Suppressor macrophage (primary cell): Measurements from ENCODE around the gene MT1M.

ENCODE experiments used
- DNase-seq, 4 experiments: peaks; one replicate each; pipeline ENCODE4 v3.0.0-alpha.2; 2020 to 2022

MT1M gene

DNA sequence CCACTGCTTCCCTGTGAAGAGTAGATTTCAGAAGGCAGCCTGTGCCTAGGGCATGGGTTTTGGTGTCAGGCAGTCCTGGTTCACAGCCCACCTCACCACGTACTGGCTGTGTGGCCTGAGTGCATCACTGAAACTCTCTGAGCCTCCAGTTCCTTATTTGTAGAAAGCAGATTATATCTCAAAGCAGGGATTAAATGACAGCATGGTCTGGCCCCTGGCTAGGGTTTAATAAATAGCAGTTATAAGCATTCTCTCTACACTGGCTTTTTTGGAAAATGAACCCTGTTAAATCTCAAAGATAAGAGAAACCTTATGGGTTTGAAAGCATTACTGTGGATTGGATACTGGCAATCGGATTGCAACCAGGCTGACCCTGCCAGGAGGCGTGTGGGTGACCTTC, 2.9 kb upstream of the MT1M start:
- peak in 1 of 4 experiments; percentile 22 for DNase-seq

DNA sequence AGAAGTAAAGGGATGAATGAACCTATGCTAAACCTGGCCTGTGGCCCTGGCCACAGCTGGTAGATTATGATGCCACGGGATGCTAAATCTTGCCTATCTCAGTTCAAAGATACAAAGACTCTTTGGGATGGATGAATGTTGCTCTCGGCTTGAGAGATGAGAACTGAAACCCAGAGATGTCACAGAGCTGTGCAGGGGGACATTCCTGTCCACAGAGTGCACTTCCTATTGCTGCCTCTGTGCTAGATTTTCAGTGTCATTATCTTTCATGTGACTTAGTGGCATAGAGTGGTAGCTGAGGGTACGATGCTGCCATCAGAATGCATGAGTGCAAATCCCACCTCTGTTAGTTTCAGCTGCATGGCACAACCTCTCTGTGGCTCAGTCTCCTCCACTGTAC, 2.3 kb upstream of the MT1M start:
- peak in 2 of 4 experiments; percentile 21 to 39 for DNase-seq

DNA sequence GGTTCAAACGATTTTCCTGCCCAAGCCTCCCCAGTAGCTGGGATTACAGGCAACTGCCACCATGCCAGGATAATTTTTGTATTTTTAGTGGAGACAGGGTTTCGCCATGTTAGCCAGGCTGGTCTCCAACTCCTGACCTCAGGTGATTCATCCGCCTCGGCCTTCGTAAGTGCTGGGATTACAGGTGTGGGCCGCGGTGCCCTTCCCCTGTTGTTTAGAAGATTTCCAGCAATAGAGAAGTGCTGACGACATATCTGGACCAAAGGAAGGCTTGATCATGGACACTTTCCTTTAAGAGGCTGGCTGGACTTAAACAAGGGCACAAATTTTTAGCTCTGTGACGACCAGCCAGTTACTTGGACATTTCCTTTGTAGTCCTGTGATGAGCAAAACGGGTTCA, 1.3 kb upstream of the MT1M start:
- no peak for DNase-seq

DNA sequence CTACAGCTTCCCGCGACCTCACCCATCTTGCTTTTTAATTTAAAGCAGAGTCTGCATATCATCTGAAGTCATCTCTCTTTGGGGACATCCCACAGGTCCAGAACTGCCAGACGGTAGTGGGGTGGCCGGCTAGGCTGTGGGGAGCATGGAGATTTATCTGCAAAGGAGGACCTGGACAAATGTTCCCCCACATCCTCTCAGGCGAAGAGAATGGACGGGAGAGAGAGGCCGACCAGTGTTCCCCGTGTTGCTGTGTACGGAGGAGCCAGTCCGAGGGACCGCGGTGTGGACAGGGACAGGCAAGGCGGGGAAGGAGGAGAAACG, 665 bp upstream of the MT1M start:
- DNase-seq: peak in 1 of 4 experiments; percentile 32

DNA sequence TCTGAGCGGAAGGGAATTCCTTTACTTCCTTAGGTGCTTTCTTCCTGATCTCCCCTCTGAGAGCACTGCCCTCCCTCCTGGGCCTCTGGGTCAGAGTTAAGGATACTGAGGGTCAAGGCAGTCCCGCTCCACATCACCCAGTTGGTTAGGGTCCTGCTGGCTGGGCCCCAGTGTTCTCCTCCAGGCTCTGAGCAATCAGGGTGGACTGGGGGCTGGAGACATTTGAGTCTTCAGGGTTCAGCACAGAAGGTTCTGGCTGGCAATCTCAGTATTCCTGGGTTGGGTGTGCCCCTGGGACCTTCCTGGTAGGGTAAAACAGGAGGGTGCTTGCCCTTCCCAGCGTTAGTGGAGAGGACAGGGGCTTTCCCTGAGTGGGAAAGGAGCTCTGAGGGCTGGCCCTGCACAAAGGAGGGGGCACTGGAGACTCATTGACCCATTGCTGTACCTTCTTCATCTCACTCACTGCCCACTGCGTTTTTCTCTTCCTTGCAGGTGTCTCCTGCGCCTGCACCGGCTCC, 448 bp downstream of the MT1M start:
- no peak for DNase-seq

DNA sequence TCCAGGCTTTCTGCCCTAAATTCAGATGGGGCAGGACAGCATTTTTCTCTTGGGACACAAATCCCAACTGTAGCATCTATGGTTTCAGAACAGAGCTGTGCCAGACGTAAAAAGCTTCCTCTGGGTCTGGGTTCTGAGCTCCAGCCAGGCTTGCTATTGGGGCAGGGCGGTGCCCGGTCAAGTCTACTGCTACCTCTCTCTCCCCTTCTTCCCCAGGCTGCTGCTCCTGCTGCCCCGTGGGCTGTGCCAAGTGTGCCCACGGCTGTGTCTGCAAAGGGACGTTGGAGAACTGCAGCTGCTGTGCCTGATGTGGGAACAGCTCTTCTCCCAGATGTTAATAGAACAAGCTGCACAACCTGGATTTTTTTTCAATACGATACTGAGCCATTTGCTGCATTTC, 1.1 kb downstream of the MT1M start:
- no peak for DNase-seq

DNA sequence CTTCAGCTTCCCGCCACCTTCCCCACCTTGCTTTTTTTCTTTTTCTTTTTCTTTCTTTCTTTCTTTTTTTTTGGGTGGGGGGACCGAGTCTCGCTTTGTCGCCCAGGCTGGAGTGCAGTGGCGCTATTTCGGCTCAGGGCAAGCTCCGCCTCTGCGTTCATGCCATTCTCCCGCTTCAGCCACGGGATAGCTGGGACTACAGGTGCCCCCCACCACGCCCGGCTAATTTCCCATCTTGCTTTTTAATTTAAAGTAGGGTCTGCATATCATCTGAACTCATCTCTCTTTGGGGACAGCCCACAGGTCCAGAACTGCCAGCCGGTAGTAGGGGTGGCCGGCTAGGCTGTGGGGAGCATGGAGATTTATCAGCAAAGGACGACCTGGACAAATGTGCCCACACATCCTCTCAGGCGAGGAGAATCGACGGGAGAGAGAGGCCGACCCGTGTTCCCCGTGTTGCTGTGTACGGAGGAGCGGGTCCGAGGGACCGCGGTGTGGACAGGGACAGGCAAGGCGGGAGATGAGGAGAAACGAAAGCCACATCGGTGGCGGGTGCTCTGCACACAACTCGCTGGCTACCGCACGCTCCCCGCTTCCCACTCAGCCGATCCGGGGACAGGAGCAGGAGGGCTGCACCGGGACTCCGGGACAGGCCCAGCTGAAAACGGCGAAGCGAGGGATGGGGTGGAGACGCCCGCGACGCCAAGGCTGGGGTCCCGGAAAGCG, 2.4 kb downstream of the MT1M start:
- DNase-seq: peak in 1 of 4 experiments; percentile 19

DNA sequence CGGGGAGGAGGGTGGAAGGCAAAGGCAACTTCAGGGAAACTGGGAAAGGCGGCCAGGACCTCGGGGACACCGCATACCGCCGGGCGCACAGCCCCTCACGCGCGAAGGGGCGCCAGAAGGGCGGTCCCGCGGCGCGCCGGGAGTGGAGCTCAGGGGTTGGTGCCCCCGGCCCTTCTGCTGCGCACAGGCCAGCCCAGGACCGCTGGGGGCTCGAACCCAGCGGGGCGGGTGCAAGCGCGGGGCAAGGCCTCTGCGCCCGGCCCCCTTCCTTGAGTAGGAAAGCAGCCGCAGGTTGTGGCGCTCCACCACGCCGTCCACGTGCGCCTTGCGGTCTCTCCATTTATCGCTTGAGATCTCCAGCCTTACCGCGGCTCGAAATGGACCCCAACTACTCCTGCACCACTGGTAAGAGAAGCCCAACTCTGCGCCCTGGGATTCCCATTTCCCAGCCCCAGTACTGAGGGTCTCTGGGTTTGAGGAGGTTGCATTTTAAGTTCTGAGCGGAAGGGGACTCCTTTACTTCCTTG, 3.0 kb downstream of the MT1M start:
- no peak for DNase-seq

DNA sequence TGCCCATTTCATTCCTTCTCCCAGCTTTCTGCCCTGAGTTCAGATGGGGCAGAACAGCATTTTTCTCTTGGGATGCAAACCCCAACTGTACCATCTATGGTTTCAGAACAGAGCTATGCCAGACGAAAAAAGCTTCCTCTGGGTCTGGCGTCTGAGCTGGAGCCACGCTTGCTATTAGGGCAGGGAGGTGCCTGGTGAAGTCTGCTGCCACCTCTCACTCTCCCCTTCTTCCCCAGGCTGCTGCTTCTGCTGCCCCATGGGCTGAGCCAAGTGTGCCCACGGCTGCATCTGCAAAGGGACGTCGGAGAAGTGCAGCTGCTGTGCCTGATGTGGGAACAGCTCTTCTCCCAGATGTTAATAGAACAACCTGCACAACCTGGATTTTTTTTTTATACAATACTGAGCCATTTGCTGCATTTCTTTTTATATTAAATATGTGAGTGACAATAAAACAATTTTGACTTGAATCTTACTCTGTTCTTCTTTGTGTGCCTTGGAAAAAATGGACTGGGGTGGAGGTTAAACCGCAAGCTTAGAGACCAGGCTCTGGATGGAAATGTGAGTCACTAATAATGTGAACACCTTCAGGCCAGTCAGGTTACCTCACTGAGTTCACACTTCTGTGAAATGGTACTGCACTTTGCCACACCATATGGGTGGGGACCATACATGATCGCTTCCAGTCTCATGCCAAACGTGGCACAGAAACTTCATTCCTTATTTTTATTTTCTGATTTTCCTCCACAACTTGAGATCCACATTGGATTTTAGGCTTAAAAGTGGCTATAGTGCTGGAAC, 4.4 kb downstream of the MT1M start:
- DNase-seq: no peak

DNA sequence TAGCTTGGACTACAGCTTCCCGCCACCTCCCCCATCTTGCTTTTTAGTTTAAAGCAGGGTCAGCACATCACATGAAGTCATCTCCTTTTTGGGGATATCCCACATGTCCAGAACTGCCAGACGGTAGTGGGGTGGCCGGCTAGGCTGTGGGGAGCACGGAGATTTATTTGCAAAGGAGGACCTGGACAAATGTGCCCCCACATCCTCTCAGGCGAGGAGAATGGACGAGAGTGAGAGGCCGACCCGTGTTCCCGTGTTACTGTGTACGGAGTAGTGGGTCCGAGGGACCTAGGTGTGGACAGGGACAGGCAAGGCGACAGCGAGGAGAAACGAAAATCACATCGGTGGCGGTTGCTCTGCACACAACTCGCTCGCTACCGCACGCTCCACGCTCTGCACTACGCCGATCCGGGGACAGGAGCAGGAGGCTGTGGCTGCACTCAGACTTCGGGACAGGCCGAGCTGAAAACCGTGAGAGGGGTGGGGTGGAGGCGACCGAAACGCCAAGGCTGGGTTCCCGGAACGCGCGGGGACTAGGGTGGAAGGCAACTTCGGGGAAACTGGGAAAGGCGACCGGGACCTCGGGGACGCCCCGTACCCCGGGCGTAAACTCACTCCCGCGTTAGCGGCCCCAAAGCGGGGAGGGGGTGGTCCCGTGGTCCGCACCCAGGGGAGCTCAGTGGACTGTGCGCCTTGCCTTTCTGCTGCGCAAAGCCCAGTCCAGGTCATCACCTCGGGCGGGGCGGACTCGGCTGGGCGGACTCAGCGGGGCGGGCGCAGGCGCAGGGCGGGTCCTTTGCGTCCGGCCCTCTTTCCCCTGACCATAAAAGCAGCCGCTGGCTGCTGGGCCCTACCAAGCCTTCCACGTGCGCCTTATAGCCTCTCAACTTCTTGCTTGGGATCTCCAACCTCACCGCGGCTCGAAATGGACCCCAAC, 5.6 kb downstream of the MT1M start, which contains the start of gene MT1A:
Gene MT1A, plus strand, starts transcription at position 853 of the 937 bp plus-strand sequence. Its CDS starts 73 bp downstream, at position 926.
- DNase-seq: peak; percentile 38 to 68 (median 46)

DNA sequence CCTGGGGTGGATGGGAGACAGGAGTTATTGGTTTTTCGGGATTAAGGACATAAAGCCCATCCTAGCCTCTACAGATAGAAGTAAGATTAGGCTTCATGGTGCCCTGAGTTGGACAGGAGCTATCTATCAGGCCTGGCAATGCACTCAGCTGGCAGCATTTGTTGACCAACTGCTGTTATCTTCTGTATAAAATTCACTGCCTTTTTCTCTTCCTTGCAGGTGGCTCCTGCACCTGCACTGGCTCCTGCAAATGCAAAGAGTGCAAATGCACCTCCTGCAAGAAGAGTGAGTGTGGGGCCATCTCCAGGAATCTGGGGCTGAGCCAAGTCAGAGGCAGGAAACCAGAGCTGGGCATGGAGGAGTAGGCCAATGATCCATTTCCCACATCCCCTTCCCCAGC, 6.6 kb downstream of the MT1M start:
- DNase-seq: no peak

DNA sequence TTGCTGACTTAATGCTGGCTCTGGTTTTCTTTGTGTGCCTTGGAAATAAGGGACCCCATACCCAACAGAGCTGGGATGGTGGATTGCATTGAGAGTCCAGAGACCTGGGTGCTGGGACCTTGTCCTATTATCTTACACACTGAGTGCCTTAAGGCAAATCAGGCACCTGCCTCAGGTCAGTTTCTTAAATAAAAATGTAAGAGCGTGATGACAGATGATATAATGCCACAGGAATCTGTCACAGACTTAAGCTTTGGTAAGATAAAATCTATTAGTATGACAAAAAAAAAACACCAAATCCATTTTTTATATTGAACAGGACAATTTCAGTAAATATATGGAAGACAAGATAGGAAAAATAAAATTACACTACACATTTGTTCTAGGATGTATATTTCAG, 7.6 kb downstream of the MT1M start:
- no peak for DNase-seq

DNA sequence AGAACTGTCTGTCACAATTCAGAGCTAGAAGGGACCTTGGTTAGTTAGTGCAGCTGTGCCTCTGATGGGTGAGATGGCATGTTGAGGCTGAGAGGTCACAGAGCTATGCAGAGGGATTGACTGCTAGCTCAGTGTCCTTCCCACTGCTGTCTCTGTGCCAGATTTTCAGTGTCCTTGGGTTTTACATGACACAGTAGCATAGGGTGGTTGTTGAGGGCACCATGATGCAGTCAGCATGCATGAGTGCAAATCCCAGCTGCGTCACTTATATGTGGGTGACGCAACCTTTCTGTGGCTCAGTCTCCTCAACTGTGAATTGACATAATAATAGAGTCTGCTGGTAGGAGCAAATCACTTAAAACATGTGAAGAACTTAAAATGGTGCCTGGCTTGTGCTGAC, 8.7 kb downstream of the MT1M start:
- DNase-seq: no peak

DNA sequence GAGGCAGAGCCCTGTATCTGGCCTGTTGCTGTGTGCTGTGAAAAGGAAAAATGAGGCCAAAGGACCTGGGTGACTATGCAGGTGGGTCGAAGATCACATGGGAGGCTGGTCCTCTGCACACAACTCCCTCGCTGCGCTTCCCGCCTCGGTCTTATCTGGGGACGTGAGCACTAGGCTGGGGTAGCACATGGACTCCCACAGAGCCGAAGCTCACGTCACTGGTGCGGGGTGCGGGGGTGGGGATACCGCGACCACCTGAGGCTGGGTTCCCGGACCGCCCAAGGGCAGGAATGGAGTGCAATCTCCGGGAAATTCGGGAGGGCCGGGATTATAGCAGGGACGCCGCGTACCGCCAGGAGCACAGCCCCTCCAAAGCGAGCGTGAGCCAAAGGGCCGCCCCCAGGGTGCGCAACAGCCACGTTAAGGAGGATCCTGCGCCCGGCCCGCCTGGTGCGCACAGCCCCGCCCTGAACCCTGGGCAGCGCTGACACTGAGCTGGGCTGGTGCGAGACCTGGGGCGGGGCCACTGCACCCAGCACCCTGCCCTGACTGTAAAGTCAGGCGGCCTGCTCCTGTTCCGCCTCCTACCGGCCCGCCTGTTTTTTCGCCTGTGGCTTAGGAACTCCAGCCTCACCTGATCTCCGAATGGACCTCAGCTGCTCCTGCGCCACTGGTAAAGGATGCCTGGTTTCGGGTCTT, 10.8 kb downstream of the MT1M start:
- DNase-seq: peak; percentile 78 to 91 (median 84)

DNA sequence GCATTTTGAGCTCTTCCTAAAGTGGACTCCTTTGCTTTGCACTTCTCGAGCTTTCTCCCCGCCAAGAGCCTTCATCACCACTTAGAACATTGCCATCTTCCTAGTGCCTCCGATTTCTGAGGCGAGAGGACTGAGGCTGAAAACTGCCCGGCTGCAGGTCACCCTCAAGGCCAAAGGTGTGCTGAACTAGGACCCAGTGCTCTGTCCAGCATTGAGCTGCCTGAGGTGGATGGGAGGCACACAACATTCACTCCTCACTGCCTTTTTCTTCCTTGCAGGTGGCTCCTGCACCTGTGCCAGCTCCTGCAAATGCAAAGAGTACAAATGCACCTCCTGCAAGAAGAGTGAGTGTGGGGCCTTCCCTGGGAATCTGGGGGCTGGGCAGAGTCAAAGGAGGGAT, 11.4 kb downstream of the MT1M start:
- no peak for DNase-seq

DNA sequence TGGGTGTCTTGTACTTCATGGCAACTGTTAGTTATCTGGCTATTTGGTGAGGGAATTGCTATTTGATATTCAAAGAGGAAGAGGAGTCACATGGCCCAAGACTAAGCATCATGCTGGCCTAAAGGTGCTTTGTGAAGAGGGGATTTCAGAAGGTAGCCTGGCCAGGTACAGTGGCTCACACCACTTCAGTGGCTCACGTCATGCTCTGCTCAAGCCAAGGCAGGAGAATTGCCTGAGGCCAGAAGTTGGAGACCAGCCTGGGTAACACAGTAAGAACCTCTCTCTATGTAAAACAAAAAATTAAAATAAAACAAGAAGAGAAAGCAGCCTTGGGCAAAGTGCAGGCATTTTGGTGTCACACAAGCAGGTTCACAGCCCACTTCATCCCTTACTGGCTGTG, 12.9 kb downstream of the MT1M start:
- DNase-seq: no peak

DNA sequence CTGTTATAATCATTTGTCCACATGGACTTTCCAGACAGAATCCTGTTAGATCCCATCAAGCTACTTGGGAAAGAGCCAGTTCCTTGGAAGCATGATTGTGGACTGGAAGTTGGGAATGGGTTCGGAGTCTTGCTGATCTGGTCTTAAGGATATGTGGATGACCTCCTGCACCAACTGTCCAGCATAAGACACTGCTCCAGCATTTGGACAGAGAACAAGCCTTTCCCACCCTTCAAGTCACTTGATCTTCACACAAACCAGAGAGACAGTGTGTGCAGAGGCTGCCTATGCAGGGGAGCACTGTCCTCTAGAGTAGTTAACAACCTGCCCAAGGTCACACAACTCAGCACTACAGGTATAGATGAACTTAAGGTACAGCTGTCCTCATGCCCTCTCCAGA, 13.4 kb downstream of the MT1M start:
- no peak for DNase-seq

DNA sequence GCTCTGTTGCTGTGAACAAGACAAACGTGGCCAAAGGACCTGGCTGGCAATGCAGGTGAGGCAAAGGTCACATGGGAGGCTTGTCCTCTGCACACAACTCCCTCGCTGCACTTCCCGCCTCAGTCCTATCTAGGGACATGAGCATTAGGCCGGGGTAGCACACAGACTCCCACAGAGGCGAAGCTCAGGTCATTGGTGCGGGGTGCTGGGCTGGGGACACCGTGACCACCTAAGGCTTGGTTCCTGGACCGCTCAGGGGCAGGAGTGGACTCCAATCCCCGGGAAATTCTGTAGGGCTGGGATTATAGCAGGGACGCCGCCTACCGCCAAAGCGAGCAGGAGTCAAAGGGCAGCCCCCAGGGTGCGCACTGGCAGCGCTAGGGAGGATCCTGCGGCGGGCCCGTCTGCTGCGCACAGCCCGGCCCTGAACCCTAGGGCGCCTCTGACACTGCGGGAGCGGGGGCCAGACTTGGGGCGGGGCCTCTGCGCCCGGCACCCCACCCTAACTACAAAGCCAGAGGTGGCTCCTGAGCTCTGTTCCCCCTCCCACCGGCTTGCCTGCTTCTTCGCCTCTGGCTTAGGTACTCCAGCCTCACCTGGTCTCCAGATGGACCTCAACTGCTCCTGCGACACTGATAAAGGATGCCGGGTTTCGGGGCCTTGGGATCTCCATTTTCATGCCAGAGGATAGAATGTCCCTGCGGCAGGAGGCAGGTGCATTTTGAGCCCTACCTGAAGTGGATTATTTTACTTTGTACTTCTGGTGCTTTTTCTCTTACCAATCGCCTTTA, 15.4 kb downstream of the MT1M start:
- no peak for DNase-seq

DNA sequence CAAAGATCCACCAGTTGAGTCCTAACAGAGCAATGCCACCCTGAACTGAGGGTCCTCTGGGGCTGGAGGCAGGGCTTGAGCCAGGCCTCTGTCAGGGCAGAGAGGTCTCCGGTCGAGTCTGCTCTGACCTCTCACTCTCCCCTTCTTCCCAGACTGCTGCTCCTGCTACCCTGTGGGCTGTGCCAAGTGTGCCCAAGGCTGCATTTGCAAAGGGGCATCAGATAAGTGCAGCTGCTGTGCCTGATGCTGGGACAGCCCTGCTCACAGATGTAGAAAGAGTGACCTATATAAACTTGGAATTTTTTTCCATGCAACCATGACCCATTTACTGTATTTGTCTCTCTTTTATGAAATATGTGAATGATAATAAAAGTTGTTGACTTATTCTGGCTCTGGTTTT, 16.8 kb downstream of the MT1M start:
- DNase-seq: no peak

DNA sequence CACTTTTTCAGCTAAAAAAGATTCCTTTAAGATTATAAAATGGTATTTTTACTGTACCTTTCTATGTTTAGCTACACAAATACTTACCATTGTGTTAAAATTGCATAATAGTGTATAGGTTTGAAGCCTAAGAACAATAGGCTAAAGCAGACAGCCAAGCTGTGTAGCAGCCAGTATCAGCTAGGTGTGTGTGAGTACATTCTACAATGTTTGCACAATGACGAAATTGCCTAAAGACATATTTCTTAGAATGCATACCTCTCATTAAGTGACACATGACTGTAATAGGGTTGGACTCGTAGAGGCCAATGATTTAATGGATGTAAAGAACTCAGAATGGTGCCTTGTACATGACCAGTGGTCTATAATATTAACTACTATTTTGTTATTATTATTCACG, 17.4 kb downstream of the MT1M start:
- no peak for DNase-seq

DNA sequence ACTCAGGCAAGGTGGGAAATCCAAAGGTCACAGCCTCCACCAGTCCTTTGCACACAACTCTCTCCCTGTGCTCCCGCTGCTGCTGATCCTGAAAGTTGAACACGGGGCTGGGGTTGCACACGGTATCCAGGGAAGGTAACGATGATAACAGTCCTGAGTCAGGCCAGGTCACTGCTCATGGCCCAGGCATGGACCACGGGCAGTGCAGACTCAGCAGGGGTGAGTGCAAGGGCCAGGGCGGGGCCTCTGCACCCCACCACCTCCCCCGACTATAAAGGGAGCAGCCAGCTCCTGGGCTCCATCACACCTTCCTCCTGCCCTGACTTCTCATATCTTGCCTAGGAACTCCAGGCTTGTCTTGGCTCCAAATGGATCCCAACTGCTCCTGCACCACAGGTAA, 19.1 kb downstream of the MT1M start, which contains the start of gene MT1B:
Gene MT1B, plus strand, starts transcription at position 301 of the 400 bp plus-strand sequence. Its CDS starts 68 bp downstream, at position 369.
- DNase-seq: no peak
